MM.1S (cell line): Measurements from ENCODE around the gene CBL.

ENCODE experiments used
- DNase-seq: peaks from one replicate; pipeline ENCODE4 v3.0.0-alpha.2; 2015
- H2AFZ ChIP-seq: fragments of 300-600 bp; sonication (generic); 2 replicates; pipeline ENCODE4 v1.6.0; 2016; ENCODE audit warnings: antibody characterized with exemption, low read length
- H3F3A ChIP-seq: fragments of 300-600 bp; sonication (generic); 2 replicates; pipeline ENCODE4 v1.6.1; 2016; ENCODE audit warnings: mild to moderate bottlenecking, antibody characterized with exemption, low read length, moderate library complexity, mixed read lengths; ENCODE audit not compliant: insufficient read depth
- H3K27ac ChIP-seq: fragments of 300-600 bp; sonication (generic); 2 replicates; pipeline ENCODE4 v1.5.1; 2016; ENCODE audit warnings: mild to moderate bottlenecking, low read length
- H3K27me3 ChIP-seq: fragments of 300-600 bp; sonication (generic); replicated peaks from 2 replicates; pipeline ENCODE4 v1.6.0; 2016; ENCODE audit warnings: low read length; ENCODE audit not compliant: insufficient read depth
- H3K36me3 ChIP-seq: fragments of 300-600 bp; sonication (generic); replicated peaks from 2 replicates; pipeline ENCODE4 v1.6.1; 2016; ENCODE audit warnings: mild to moderate bottlenecking, low read length, mixed read lengths; ENCODE audit not compliant: insufficient read depth
- H3K4me1 ChIP-seq: fragments of 300-600 bp; sonication (generic); 2 replicates; pipeline ENCODE4 v1.6.1; 2016; ENCODE audit warnings: low read length, mixed read lengths
- H3K4me2 ChIP-seq: fragments of 300-600 bp; sonication (generic); 2 replicates; pipeline ENCODE4 v1.6.0; 2016; ENCODE audit warnings: low read depth, low read length
- H3K4me3 ChIP-seq: fragments of 300-600 bp; sonication (generic); 2 replicates; pipeline ENCODE4 v1.5.1; 2016; ENCODE audit warnings: low read length, mixed read lengths
- H3K79me2 ChIP-seq: fragments of 300-600 bp; sonication (generic); 2 replicates; pipeline ENCODE4 v1.6.1; 2016; ENCODE audit warnings: mixed run types, low read length, mixed read lengths
- H3K9ac ChIP-seq: fragments of 300-600 bp; sonication (generic); 2 replicates; pipeline ENCODE4 v1.6.1; 2016; ENCODE audit warnings: low read length, mixed read lengths
- H3K9me2 ChIP-seq: fragments of 300-600 bp; sonication (generic); replicated peaks from 2 replicates; pipeline ENCODE4 v1.6.1; 2016; ENCODE audit warnings: mild to moderate bottlenecking, low read length, mixed read lengths; ENCODE audit not compliant: insufficient read depth
- H3K9me3 ChIP-seq: fragments of 300-600 bp; sonication (generic); replicated peaks from 2 replicates; pipeline ENCODE4 v1.6.1; 2016; ENCODE audit warnings: mild to moderate bottlenecking, low read length, mixed read lengths; ENCODE audit not compliant: insufficient read depth
- H4K20me1 ChIP-seq: fragments of 300-600 bp; sonication (generic); 2 replicates; pipeline ENCODE4 v1.6.1; 2016; ENCODE audit warnings: mild to moderate bottlenecking, low read length, moderate library complexity, mixed read lengths; ENCODE audit not compliant: insufficient read depth
- EZH2 ChIP-seq: fragments of 300-600 bp; sonication (generic); optimal IDR thresholded peaks from 2 replicates; pipeline ENCODE3; 2017; ENCODE audit warnings: low read depth, mild to moderate bottlenecking, antibody characterized with exemption, low read length, mixed read lengths
- EZH2phosphoT487 ChIP-seq: fragments of 300-600 bp; sonication (generic); IDR thresholded peaks from 2 replicates; pipeline ENCODE4 v1.6.1; 2018; ENCODE audit warnings: antibody characterized with exemption, low read length
- TF ChIP-seq, protein P1 (sequence below): fragments of 300-600 bp; sonication (generic); IDR thresholded peaks from 2 replicates; pipeline ENCODE4 v1.5.1; 2016; ENCODE audit warnings: antibody characterized with exemption, low read length, mixed read lengths

Gene CBL

DNA sequence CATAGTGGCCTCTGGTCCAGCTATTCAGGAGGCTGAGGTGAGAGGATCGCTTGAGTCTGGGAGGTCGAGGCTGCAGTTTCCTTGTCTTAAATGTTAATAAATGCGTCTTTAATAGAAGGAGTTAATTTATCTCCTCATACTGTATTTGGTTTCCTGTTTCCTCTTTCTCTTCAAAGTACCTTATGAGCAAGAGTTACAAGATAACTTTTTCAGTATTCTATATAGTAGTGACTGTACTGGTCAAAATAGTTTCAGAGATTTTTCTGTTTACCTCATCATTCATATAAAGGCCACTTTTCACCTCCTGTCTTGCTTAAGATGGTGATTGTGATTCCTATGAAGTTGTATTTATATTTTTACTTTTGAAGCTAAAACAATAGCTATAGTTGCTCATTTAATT is 59.9 kb downstream of the CBL start:
- peaks cover 15% of the 10 kb centered on the region for H3F3A ChIP-seq
- no peak overlapping the region for H3K27ac ChIP-seq
- H4K20me1 ChIP-seq = no peaks in the 10 kb centered on the region
- no peaks in the 10 kb centered on the region for H3K36me3 ChIP-seq
- H3K4me2 ChIP-seq = no peak overlapping the region
- DNase-seq = no peak
- H3K9me3 ChIP-seq = no peaks in the 10 kb centered on the region
- H3K27me3 ChIP-seq = no peaks in the 10 kb centered on the region
- H3K4me3 ChIP-seq = no peak overlapping the region
- TF ChIP-seq EZH2 = no peak
- TF ChIP-seq, protein P1, sequence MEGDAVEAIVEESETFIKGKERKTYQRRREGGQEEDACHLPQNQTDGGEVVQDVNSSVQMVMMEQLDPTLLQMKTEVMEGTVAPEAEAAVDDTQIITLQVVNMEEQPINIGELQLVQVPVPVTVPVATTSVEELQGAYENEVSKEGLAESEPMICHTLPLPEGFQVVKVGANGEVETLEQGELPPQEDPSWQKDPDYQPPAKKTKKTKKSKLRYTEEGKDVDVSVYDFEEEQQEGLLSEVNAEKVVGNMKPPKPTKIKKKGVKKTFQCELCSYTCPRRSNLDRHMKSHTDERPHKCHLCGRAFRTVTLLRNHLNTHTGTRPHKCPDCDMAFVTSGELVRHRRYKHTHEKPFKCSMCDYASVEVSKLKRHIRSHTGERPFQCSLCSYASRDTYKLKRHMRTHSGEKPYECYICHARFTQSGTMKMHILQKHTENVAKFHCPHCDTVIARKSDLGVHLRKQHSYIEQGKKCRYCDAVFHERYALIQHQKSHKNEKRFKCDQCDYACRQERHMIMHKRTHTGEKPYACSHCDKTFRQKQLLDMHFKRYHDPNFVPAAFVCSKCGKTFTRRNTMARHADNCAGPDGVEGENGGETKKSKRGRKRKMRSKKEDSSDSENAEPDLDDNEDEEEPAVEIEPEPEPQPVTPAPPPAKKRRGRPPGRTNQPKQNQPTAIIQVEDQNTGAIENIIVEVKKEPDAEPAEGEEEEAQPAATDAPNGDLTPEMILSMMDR = no peak
- TF ChIP-seq EZH2phosphoT487 = no peak
- peaks cover 74% of the 10 kb centered on the region for H3K79me2 ChIP-seq
- H3K4me1 ChIP-seq = peaks cover 33% of the 10 kb centered on the region
- H2AFZ ChIP-seq = no peak overlapping the region
- no peaks in the 10 kb centered on the region for H3K9me2 ChIP-seq
- H3K9ac ChIP-seq = no peak overlapping the region

DNA sequence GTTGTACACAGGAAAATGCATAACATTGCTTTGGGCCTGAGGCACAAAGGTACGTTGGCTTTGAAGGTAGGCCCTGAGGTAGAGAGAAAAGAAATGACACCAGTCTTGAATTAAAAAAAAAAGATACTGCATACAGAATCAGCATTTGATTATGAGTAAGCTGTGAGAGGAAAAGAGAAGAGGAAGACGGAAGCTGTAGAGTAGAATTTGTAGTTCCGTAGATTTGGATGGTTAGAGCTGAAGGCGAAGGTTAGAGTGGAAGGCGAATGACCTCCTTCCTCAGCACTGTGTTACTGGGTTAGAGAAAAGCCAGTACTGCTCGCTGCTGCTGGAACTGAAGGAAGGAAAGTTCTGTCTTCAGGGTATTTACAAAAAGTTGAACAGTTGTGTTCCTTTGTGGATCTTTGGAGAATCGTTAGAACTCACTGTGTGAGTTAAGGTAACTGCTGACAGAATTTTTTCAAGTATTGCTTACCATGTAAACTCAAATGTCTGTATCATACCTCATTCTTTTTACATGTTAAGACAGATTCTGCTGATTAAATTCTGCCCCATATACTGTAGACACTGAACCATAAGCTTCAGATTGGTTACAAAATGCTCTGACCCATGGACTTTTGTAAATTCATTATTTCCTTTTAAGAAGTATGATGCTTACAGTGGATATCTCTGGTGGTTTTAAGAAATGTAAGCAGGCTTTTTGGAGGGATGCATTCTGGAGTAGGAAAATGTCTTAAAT is 60.5 kb downstream of the CBL start:
- Histone ChIP-seq H3K27ac (no peak overlapping the region), H3K79me2 (peaks cover 67% of the 10 kb centered on the region), H3K9me2 (no peaks in the 10 kb centered on the region), H3K4me1 (peaks cover 27% of the 10 kb centered on the region), H3K27me3 (no peaks in the 10 kb centered on the region), H2AFZ (no peak overlapping the region), H4K20me1 (no peaks in the 10 kb centered on the region), H3K36me3 (no peaks in the 10 kb centered on the region), H3K4me3 (no peak overlapping the region), H3K9ac (no peak overlapping the region), H3K9me3 (no peaks in the 10 kb centered on the region), H3F3A (peaks cover 15% of the 10 kb centered on the region), H3K4me2 (no peak overlapping the region)
- no peak for DNase-seq
- TF ChIP-seq, protein P1 = no peak
- no peak for TF ChIP-seq EZH2
- no peak for TF ChIP-seq EZH2phosphoT487

DNA sequence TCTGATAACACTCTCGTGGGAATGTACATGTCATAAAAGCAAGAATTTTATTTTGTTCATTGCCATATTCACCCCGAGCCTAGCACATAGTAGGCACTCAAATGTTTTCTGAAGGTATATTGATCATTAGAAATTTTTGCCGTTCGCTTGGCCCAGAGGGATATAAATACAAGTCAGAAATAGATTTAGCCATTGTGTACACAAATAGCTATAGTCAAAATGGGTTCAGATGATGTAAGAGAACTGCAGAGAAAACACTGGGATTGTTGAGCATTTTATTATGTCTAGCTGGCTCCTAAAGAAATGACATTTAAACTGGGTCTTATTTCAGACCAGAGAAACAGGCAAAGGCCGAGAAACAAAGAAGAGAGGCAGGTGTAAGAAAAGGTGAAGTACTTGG is 61.5 kb downstream of the CBL start:
- Histone ChIP-seq H3K27me3 (no peaks in the 10 kb centered on the region), H2AFZ (no peak overlapping the region), H3K27ac (no peak overlapping the region), H3K9me3 (no peaks in the 10 kb centered on the region), H3K79me2 (peaks cover 64% of the 10 kb centered on the region), H3K4me1 (peaks cover 19% of the 10 kb centered on the region), H3K4me2 (no peak overlapping the region), H4K20me1 (no peaks in the 10 kb centered on the region), H3F3A (peaks cover 13% of the 10 kb centered on the region), H3K9me2 (no peaks in the 10 kb centered on the region), H3K9ac (no peak overlapping the region), H3K36me3 (0 out of 2 replicates have a peak, but pooled peaks cover 2% of the 10 kb centered on the region), H3K4me3 (no peak overlapping the region)
- TF ChIP-seq EZH2 = no peak
- no peak for TF ChIP-seq EZH2phosphoT487
- TF ChIP-seq, protein P1 = no peak
- no peak for DNase-seq
